Ovary (tissue), 9 donors: Measurements from ENCODE around the gene SRRM5. TPM values are rescaled to one million over a fixed set of nuclear protein-coding genes. Genes with fewer than 3 reads are reported as not detected.
"Not testable (repeated sequence)": the region's sequence is repeated elsewhere in the genome, so short reads cannot be mapped to it uniquely, and the experiment has no call there.

Source experiments
- DNase-seq, 5 donors: peaks; one replicate each; pipeline ENCODE4 v3.0.0-alpha.2; 2019 to 2020
- H3K27ac ChIP-seq, 2 donors: fragments of 200-600 bp; one replicate each; pipeline versions ENCODE4 v1.5.1 to v1.8.0; 2019 to 2022
- H3K27me3 ChIP-seq: fragments of 200-600 bp; one replicate; pipeline ENCODE4 v1.8.0; 2022
- H3K36me3 ChIP-seq: fragments of 200-600 bp; sonication (generic); one replicate; pipeline ENCODE4 v1.5.1; 2019
- H3K4me1 ChIP-seq: one replicate; pipeline ENCODE4 v1.8.1; 2013; ENCODE audit warnings: mild to moderate bottlenecking, moderate library complexity; ENCODE audit not compliant: insufficient read depth
- H3K4me3 ChIP-seq: fragments of 200-600 bp; sonication (generic); one replicate; pipeline ENCODE4 v1.5.1; 2017
- H3K9me3 ChIP-seq, 2 donors: fragments of 200-600 bp in 1 of 2; sonication (generic) in 1 of 2; one replicate each; pipeline versions ENCODE4 v1.5.1 to v1.8.1; 2013 to 2019; ENCODE audit warnings: mild to moderate bottlenecking in 1 of 2, moderate library complexity in 1 of 2
- CTCF ChIP-seq, 3 donors: fragments of 450-650 bp in 2 of 3; fragments of 200-600 bp in 1 of 3; IDR thresholded peaks; one replicate each; pipeline versions ENCODE4 v1.5.1 to v1.8.0; 2016 to 2022; ENCODE audit warnings: antibody characterized with exemption in 3 of 3, mild to moderate bottlenecking in 1 of 3
- EP300 ChIP-seq: sonication (generic); formaldehyde crosslinking; IDR thresholded peaks from one replicate; pipeline ENCODE4 v1.6.1; 2017; ENCODE audit warnings: antibody characterized with exemption
- POLR2A ChIP-seq: fragments of 450-650 bp; IDR thresholded peaks from one replicate; pipeline ENCODE4 v1.6.1; 2017; ENCODE audit warnings: antibody characterized with exemption, mild to moderate bottlenecking, moderate library complexity
- WGBS, 3 donors: extraction: QIAGEN DNeasy Blood & Tissue Kit in 1 of 3; methylation state at CpG; one replicate each; pipeline versions ENCODE4 v1.1.5 to v1.1.7; 2013 to 2017; 5-methylcytosine and 5-hydroxymethylcytosine counted together
- intact Hi-C, 4 donors: fragments of 100-400 bp; cut with DNase I; formaldehyde crosslinking; loops; one replicate each; pipeline versions ENCODE4 v1.11.0 to v1.15.1; 2022 to 2023
- polyA plus RNA-seq, 2 donors: library from polyadenylated mRNA; stranded (reverse); fragments of 200-250 nt in 1 of 2; fragments of 350-450 nt in 1 of 2; fragmentation: Illumina TruSeq in 1 of 2; extraction: RNeasy Lipid Tissue Mini Kit (QIAGEN cat#74804) in 1 of 2; gene quantifications; one replicate each; pipeline ENCODE4 v1.2.3, GENCODE V29; 2013 to 2014
- total RNA-seq, 7 donors: library from RNA; depleted of rRNA in 2 of 7; stranded (reverse); fragments of >200 nt in 2 of 7; fragmentation: NEBNext Ultra II Directional in 3 of 7; extraction: Animal tissue kit (Norgen Biotek cat#: 25700) in 3 of 7; gene quantifications; one replicate each; pipeline versions ENCODE4 v1.1.0 to v1.2.4, GENCODE V29; 2016 to 2023
- donor health status: DM: no; HTN: no; CAD: no; lungs with moderate emphysema.
- donor health status: DM: no; HTN: no; CAD: no.
- donor health status: Bipolar disorder and iron deficiency.
- donor health status: DM: yes; HTN: yes; CAD: no.
- donor health status: DM: no; HTN: no; CAD: no.
- donor health status: DM: yes; HTN: yes; CAD: no.

Gene SRRM5
- total and polyA plus RNA-seq, 9 donors, result 0.10 to 0.73 (median 0.33) TPM

- H3K27me3 ChIP-seq, result no peaks in the 10 kb centered on the region
- DNase-seq, result peak in 2 of 5 donors; percentile 33 to 37
- 12 to 18% (median 15%) methylated on average over 5 of the region's 5 CpGs for WGBS, 3 donors
- H3K27ac ChIP-seq, result peak overlapping the region; percentile 5 to 38
- no peak for TF ChIP-seq EP300
- no peak for TF ChIP-seq POLR2A
- H3K4me3 ChIP-seq, result no peak overlapping the region
- no peaks in the 10 kb centered on the region for H3K36me3 ChIP-seq
- H3K4me1 ChIP-seq, result peaks cover 2% of the 10 kb centered on the region
- intact Hi-C loops, result no loop called here
- no peaks in the 10 kb centered on the region for H3K9me3 ChIP-seq
These were observed 22.6 kb downstream of the SRRM5 start for GRCh38 chr19:43634506-43634871.

GRCh38 chr19:43634872-43635560 lies 23.1 kb downstream of the SRRM5 start:
- WGBS, 3 donors, result 3 to 10% (median 4%) methylated on average over 17 of the region's 17 CpGs
- peak; percentile 52 to 77 (median 65) for DNase-seq
- intact Hi-C loops, result no loop called here
- H3K4me1 ChIP-seq, result peaks cover 3% of the 10 kb centered on the region
- H3K27me3 ChIP-seq, result no peaks in the 10 kb centered on the region
- H3K36me3 ChIP-seq, result no peaks in the 10 kb centered on the region
- H3K9me3 ChIP-seq, result no peaks in the 10 kb centered on the region
- peak overlapping the region; percentile 5 to 38 for H3K27ac ChIP-seq
- peak overlapping the region; percentile 2 for H3K4me3 ChIP-seq
- TF ChIP-seq POLR2A, result peak; percentile 11
- TF ChIP-seq CTCF (IDR thresholded peaks at IDR 0.05), result no peak

GRCh38 chr19:43635561-43635940 lies 23.7 kb downstream of the SRRM5 start:
- H3K4me3 ChIP-seq, DNase-seq, H3K9me3 ChIP-seq, H3K27ac ChIP-seq, H3K4me1 ChIP-seq, H3K27me3 ChIP-seq, intact Hi-C loops, H3K36me3 ChIP-seq: not testable (repeated sequence)
- WGBS, 3 donors, result 4 to 17% (median 14%) methylated on average over 2 of the region's 2 CpGs

GRCh38 chr19:43636121-43636683 lies 24.3 kb downstream of the SRRM5 start:
- intact Hi-C loops, result no loop called here
- Histone ChIP-seq H3K27ac (no peak overlapping the region), H3K4me1 (peaks cover 6% of the 10 kb centered on the region), H3K4me3 (no peak overlapping the region), H3K9me3 (no peaks in the 10 kb centered on the region), H3K27me3 (no peaks in the 10 kb centered on the region), H3K36me3 (no peaks in the 10 kb centered on the region)
- no peak for DNase-seq
- 78 to 82% (median 78%) methylated on average over 14 of the region's 14 CpGs for WGBS, 3 donors
- no peak for TF ChIP-seq POLR2A
- TF ChIP-seq EP300, result no peak
- no peak for TF ChIP-seq CTCF (IDR thresholded peaks at IDR 0.05)

GRCh38 chr19:43638214-43638994 lies 26.5 kb downstream of the SRRM5 start:
- no peak overlapping the region for H3K27ac ChIP-seq
- no peaks in the 10 kb centered on the region for H3K36me3 ChIP-seq
- H3K9me3 ChIP-seq, result no peaks in the 10 kb centered on the region
- H3K4me1 ChIP-seq, result peaks cover 6% of the 10 kb centered on the region
- no peak for DNase-seq
- H3K27me3 ChIP-seq, result no peaks in the 10 kb centered on the region
- TF ChIP-seq POLR2A (no peak), EP300 (no peak), CTCF (IDR thresholded peaks at IDR 0.05) (no peak)
- intact Hi-C loops, result no loop called here
- H3K4me3 ChIP-seq, result no peak overlapping the region
- 66 to 80% (median 77%) methylated on average over 13 of the region's 13 CpGs for WGBS, 3 donors
